SK-N-MC (cell line): Measurements from ENCODE around the gene MDM4.
"Not testable (repeated sequence)": the region's sequence is repeated elsewhere in the genome, so short reads cannot be mapped to it uniquely, and the experiment has no call there.

Experiments used
- DNase-seq: peaks from one replicate; pipeline ENCODE4 v3.0.0-alpha.2; 2011; ENCODE audit warnings: low read depth, low spot score
- H3K27ac ChIP-seq: fragments of 200-600 bp; sonication (generic); 2 replicates; pipeline ENCODE4 v1.5.1; 2016; ENCODE audit warnings: mixed run types
- H3K36me3 ChIP-seq: fragments of 200-600 bp; sonication (generic); 2 replicates; pipeline ENCODE4 v1.6.1; 2017; ENCODE audit warnings: antibody characterized with exemption, low read length, mixed read lengths; ENCODE audit not compliant: insufficient read depth
- H3K4me3 ChIP-seq: fragments of 200-600 bp; sonication (generic); 2 replicates; pipeline ENCODE4 v1.5.1; 2016
- H3K9ac ChIP-seq: fragments of 200-600 bp; sonication (generic); 2 replicates; pipeline ENCODE4 v1.8.0; 2017; ENCODE audit warnings: mixed run types, mixed read lengths; ENCODE audit not compliant: insufficient read length
- H3K9me3 ChIP-seq: fragments of 200-600 bp; sonication (generic); 2 replicates; pipeline ENCODE4 v1.6.1; 2017; ENCODE audit warnings: low read depth, mild to moderate bottlenecking, antibody characterized with exemption, low read length, moderate library complexity, mixed read lengths
- EZH2 ChIP-seq: fragments of 200-600 bp; sonication (generic); IDR thresholded peaks from one replicate; pipeline ENCODE4 v1.6.1; 2017; ENCODE audit warnings: antibody characterized with exemption
- FOXP2 ChIP-seq: optimal IDR thresholded peaks from 2 replicates; pipeline ENCODE3; 2011; ENCODE audit warnings: mild to moderate bottlenecking, moderate library complexity; ENCODE audit not compliant: insufficient read depth; ENCODE audit errors: extremely low read length, control extremely low read depth
- POLR2AphosphoS5 ChIP-seq: IDR thresholded peaks from 2 replicates; pipeline ENCODE4 v1.6.1; 2012; ENCODE audit warnings: mild to moderate bottlenecking, low read depth, low read length, borderline replicate concordance

Gene MDM4

DNA sequence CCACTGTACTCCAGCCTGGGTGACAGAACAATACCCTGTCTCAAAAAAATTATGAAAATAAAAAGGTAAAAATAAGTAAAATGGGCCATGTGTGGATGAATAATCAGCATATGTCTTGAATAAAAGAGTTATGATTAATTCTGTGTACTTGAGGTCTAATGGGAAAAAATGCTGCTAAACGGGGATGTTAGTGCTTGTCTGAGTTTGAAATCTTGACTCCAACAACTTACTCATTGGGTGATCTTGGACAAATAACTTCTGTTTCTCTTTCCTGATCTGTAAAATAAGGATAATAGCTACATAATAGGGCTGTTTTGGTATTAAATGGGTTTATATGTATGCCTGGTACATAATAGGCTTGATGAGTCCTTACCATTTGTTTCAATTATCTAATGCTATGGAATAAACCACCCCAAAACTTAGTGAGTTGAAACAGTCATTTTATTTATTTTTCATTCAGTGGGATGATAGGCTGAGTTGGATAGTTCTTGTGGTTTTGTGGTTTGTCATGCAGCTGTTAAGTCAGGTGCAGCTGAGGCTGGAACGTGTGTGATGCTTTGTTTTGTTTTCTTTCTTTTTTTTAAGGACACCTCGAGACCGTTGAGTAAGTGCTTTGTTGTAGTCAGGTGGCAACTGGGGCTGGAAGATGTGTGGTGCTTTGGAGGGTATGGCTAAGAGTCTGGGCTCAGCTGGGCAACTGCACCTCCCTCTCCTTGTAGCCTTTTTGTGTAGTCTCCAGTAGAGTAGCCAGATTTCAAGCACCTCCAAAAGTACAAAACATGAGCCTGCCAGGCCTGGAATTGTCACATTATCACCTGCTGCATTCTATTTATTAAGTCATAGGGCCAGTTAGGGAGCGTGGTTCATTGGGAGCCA, 4.9 kb downstream of the MDM4 start:
- H3K4me3 ChIP-seq, result no peak overlapping the region
- TF ChIP-seq POLR2AphosphoS5, result no peak
- no peak for TF ChIP-seq FOXP2
- no peak for TF ChIP-seq EZH2
- no peak overlapping the region for H3K27ac ChIP-seq
- H3K9me3 ChIP-seq, result no peaks in the 10 kb centered on the region
- peaks cover 73% of the 10 kb centered on the region for H3K36me3 ChIP-seq
- no peak overlapping the region for H3K9ac ChIP-seq
- no peak for DNase-seq

DNA sequence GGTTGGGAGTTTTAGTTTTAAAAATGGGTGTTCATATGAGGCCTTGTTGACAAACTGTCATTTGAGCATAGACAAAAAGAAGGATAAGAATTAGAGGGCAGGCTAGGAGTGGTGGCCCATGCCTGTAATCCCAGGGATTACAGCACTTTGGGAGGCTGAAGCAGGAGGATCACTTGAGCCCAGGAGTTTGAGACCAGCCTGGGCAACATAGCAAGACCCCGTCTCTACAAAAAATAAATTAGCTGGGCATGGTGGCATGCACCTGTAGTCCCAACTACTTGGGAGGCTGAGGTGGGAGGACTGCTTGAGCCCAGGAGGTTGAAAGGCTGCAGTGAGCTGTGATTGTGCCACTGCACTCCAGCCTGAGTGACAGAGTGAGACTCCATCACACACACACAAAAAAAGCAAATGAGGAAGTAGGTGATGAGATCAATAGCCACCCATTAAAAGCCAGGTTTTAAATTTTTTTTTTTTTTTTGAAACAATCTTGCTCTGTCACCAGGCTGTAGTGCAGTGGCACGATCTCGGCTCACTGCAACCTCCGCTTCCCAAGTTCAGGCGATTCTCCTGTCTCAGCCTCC, 5.8 kb downstream of the MDM4 start:
- not testable (repeated sequence) for DNase-seq, H3K27ac ChIP-seq, H3K4me3 ChIP-seq, H3K9ac ChIP-seq, H3K9me3 ChIP-seq
- peaks cover 81% of the 10 kb centered on the region for H3K36me3 ChIP-seq

DNA sequence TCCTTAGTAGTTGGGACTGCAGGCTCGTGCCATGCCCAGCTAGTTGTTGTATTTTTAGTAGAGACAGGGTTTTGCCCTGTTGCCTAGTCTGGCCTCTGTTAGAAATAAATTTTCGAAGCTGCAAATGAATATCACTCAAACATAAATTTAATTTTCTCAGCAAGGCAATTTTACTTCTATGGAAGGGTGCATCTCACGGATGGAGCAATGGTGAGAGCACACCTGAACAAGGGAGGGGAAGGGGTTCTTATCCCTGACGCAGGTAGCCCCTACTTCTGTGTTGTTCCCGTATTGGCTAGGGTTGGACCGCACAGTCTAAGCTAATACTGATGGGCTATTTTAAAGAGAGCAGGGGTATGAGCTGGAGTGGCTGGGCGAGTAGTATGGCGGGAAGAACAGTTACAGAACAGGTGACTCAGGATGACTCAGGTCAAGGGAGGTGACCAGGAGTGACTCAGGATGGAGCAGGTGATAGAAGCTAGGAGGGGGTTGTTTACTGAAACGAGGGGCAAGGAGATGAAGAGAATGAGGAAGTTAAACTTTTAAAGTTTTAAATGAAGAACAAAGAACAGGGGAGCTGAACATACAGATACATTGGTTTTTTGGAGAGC, 7.5 kb downstream of the MDM4 start:
- DNase-seq, result no peak
- H3K9ac ChIP-seq, result no peak overlapping the region
- H3K27ac ChIP-seq, result no peak overlapping the region
- no peak overlapping the region for H3K4me3 ChIP-seq
- no peak for TF ChIP-seq FOXP2
- no peak for TF ChIP-seq EZH2
- no peak for TF ChIP-seq POLR2AphosphoS5
- no peaks in the 10 kb centered on the region for H3K9me3 ChIP-seq
- peaks cover 82% of the 10 kb centered on the region for H3K36me3 ChIP-seq

DNA sequence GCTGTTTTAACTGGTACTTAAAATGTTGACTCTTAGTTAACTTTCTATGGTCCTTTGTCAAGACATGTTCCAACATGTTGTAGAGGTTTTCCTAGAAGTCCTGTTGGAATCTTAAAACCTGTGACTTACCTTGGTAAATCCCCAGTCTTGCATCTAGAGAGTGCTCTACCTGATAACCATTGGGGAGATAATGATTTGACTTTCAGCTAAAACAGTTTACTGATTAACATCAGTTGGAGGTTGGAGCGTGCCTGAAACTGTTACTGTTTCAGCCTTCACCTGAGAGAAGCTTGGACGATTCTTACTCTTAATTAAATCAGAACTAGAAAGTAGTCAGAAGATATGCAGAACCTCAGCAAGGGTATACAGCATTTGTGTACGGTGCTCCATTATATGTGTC, 8.8 kb downstream of the MDM4 start:
- Histone ChIP-seq H3K27ac (no peak overlapping the region), H3K36me3 (peaks cover 83% of the 10 kb centered on the region), H3K4me3 (no peak overlapping the region), H3K9me3 (no peaks in the 10 kb centered on the region), H3K9ac (no peak overlapping the region)
- no peak for TF ChIP-seq FOXP2
- no peak for TF ChIP-seq EZH2
- no peak for TF ChIP-seq POLR2AphosphoS5
- DNase-seq, result no peak

DNA sequence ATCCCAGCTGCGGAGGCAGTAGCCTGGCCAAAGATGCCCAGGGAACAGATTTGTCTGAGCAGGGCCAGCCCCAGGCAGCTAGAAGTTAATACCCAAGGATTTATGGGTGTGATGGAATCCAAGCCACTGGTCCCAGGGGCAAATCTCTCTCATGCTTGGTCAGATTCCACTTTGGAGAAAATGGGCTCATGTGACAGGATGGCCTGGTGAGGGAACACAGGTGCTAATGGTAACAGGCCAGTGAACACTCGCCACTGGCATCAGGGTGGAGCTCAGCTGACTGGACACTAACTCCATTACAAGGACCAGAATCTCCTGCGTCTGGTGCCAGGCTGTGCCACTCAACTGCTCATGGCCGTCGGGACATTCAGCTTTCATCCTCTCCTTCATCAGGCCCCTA, 12.0 kb downstream of the MDM4 start:
- Histone ChIP-seq H3K36me3 (peaks cover 94% of the 10 kb centered on the region), H3K9me3 (no peaks in the 10 kb centered on the region), H3K4me3 (no peak overlapping the region), H3K27ac (no peak overlapping the region), H3K9ac (no peak overlapping the region)
- DNase-seq, result no peak
- TF ChIP-seq POLR2AphosphoS5 (no peak), FOXP2 (no peak), EZH2 (no peak)

DNA sequence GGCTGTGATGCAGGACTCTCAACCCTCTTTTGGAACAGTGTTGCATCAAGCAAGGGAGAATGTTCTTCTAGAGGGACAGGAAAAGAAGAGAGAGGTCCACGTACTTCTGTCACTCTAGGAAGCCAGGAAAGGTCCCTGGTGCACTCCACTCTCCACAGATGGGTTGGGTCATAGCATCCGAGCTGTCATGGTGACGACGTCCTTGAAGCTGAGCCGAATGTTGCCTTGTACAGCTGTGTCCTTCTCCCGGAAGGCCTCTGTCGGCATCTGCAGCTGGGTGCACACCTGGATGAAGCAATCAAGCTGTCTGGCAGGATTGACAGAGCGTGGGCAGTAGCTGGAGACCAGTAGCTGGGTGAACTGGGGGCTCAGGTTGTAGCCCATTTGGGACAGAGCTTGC, 12.5 kb downstream of the MDM4 start:
- Histone ChIP-seq H3K9me3 (no peaks in the 10 kb centered on the region), H3K36me3 (peaks cover 93% of the 10 kb centered on the region), H3K4me3 (no peak overlapping the region), H3K27ac (no peak overlapping the region), H3K9ac (no peak overlapping the region)
- TF ChIP-seq FOXP2, result no peak
- no peak for TF ChIP-seq EZH2
- TF ChIP-seq POLR2AphosphoS5, result no peak
- DNase-seq, result no peak

DNA sequence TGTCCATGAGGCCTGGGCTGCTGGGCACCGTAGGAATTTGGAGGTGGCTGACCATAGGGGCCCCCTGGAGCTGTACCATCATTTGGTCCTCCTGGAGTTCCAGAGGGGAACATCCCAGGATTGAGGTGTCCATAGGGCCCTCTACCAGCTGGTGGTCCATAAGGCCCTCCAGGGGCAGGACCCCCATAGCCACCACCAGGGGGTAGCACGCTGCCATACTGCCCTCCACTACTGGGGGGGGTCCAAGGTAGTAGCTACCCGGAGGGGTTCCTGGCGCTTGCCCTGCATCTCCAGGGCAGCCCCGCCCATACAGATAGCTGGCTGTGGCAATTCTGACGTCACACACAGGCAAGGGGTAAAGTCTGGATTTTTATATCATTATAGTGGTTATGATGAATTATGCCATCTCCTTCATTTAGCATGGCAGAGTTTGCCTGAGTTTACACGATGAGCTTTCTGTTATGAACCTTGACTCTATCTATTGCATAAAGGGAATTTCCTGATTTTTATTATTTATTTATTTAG, 13.2 kb downstream of the MDM4 start:
- DNase-seq, result no peak
- Histone ChIP-seq H3K9ac (no peak overlapping the region), H3K27ac (no peak overlapping the region), H3K9me3 (no peaks in the 10 kb centered on the region), H3K4me3 (no peak overlapping the region), H3K36me3 (peaks cover 95% of the 10 kb centered on the region)
- TF ChIP-seq POLR2AphosphoS5 (no peak), FOXP2 (no peak), EZH2 (no peak)

DNA sequence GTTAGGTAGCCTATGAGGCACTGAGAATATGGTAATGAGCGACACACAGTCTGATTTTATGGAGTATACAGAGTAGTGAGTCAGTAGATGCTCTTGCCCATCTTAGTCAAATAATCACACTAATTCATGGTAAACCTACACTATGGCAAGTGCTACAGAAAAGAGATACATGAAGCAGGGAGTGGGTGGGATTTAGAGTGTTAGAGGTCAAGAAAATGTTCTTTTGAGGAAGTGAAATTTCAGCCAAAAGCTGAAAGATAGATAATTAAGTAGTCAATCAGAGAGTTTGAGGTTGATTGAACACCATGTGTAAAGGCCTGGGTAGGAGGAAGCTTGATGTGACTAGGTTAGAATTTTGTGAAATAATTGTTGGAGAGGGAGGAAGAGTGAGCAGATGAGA, 14.7 kb downstream of the MDM4 start:
- Histone ChIP-seq H3K9ac (no peak overlapping the region), H3K4me3 (no peak overlapping the region), H3K27ac (no peak overlapping the region), H3K9me3 (no peaks in the 10 kb centered on the region), H3K36me3 (peaks cover 93% of the 10 kb centered on the region)
- TF ChIP-seq POLR2AphosphoS5 (no peak), FOXP2 (no peak), EZH2 (no peak)
- DNase-seq, result no peak
